Adrenal gland (tissue), 12 donors: ENCODE data around the gene PPP2R5B. TPM values are rescaled to one million over a fixed set of nuclear protein-coding genes. Genes with fewer than 3 reads are reported as not detected.
"Not testable (repeated sequence)": the region's sequence is repeated elsewhere in the genome, so short reads cannot be mapped to it uniquely, and the experiment has no call there.

ENCODE experiments used
- DNase-seq, 7 donors: peaks; one replicate each; pipeline ENCODE4 v3.0.0-alpha.2; 2019 to 2020
- H3K27ac ChIP-seq, 5 donors: fragments of 200-600 bp; sonication (generic) in 4 of 5; 1 replicate in 3 of 5; 2 replicates in 2 of 5; pipeline versions ENCODE4 v1.5.1 to v1.8.0; 2016 to 2020; ENCODE audit warnings: mild to moderate bottlenecking in 1 of 5
- H3K27me3 ChIP-seq: fragments of 200-600 bp; 2 replicates; pipeline ENCODE4 v1.8.0; 2021
- H3K36me3 ChIP-seq, 2 donors: fragments of 200-600 bp; replicated peaks in 1 of 2; 1 replicate in 1 of 2; 2 replicates in 1 of 2; pipeline versions ENCODE4 v1.5.1 to v1.8.0; 2018 to 2022
- H3K4me1 ChIP-seq, 2 donors: fragments of 200-600 bp; replicated peaks in 1 of 2; 1 replicate in 1 of 2; 2 replicates in 1 of 2; pipeline versions ENCODE4 v1.5.1 to v1.8.0; 2018 to 2021
- H3K4me3 ChIP-seq, 4 donors: fragments of 200-600 bp; sonication (generic) in 3 of 4; one replicate each; pipeline ENCODE4 v1.5.1; 2016 to 2018
- H3K9me3 ChIP-seq, 3 donors: fragments of 200-600 bp; sonication (generic) in 1 of 3; replicated peaks in 1 of 3; 1 replicate in 2 of 3; 2 replicates in 1 of 3; pipeline versions ENCODE4 v1.5.1 to v1.8.0; 2016 to 2021
- CTCF ChIP-seq, 6 experiments: fragments of 450-650 bp in 4 of 6; fragments of 200-600 bp in 2 of 6; sonication (generic) in 1 of 6; IDR thresholded peaks; 1 replicate in 5 of 6; 2 replicates in 1 of 6; pipeline versions ENCODE4 v1.5.1 to v1.8.0; 2016 to 2021; ENCODE audit warnings: antibody characterized with exemption in 6 of 6, mild to moderate bottlenecking in 2 of 6, moderate library complexity in 1 of 6
- POLR2A ChIP-seq, 2 donors: fragments of 450-650 bp; IDR thresholded peaks; one replicate each; pipeline ENCODE4 v1.6.1; 2017; ENCODE audit warnings: antibody characterized with exemption in 2 of 2, mild to moderate bottlenecking in 2 of 2, moderate library complexity in 1 of 2
- WGBS, 4 donors: extraction: QIAGEN DNeasy Blood & Tissue Kit in 2 of 4; methylation state at CpG; one replicate each; pipeline versions ENCODE4 v1.1.5 to v1.1.7; 2013 to 2017; 5-methylcytosine and 5-hydroxymethylcytosine counted together
- intact Hi-C, 2 donors: fragments of 100-400 bp; cut with DNase I; formaldehyde crosslinking; loops; one replicate each; pipeline versions ENCODE4 v1.14.1 to v1.15.0; 2022 to 2023
- microRNA counts, 2 donors: library from miRNA; unstranded; fragments of <30 nt; microRNA quantifications; one replicate each; lab custom pipeline; 2016
- microRNA-seq, 3 donors: library from miRNA; unstranded; fragments of <30 nt; microRNA quantifications; one replicate each; pipeline ENCODE4, GENCODE V29; 2017 to 2020
- polyA plus RNA-seq, 3 donors: library from polyadenylated mRNA; stranded (reverse); fragments of 200-250 nt in 2 of 3; fragments of 350-450 nt in 1 of 3; fragmentation: Illumina TruSeq in 1 of 3; extraction: RNeasy Lipid Tissue Mini Kit (QIAGEN cat#74804) in 1 of 3; gene quantifications; one replicate each; pipeline ENCODE4 v1.2.3, GENCODE V29; 2013 to 2014
- small RNA-seq, 2 donors: library from RNA; depleted of rRNA; stranded (forward); fragments of <200 nt; gene quantifications; one replicate each; pipeline ENCODE3, GENCODE V24; 2016
- total RNA-seq, 9 donors: library from RNA; depleted of rRNA in 4 of 9; stranded (reverse); fragments of >200 nt in 4 of 9; fragments of 120-200 nt in 1 of 9; fragmentation: NEBNext Ultra II Directional in 1 of 9; extraction: Animal tissue kit (Norgen Biotek cat#: 25700) in 1 of 9; gene quantifications; one replicate each; pipeline versions ENCODE4 v1.1.0 to v1.2.4, GENCODE V29; 2013 to 2023
- donor health status: healthy with polysubstance abuse.
- donor health status: Bipolar disorder and iron deficiency.
- donor health status: DM: yes; HTN: yes; CAD: no.
- donor health status: DM: no; HTN: no; CAD: no.
- donor health status: DM: no; HTN: no; CAD: no.
- donor health status: DM: yes; HTN: yes; CAD: no.

PPP2R5B gene
- total and polyA plus RNA-seq, 12 donors, result 7.8 to 51.3 (median 21.2) TPM

- H3K9me3 ChIP-seq, result no peaks in the 10 kb centered on the region
- H3K4me3 ChIP-seq, result no peak overlapping the region
- 64 to 83% (median 83%) methylated on average over 2 of the region's 2 CpGs; no CpG with 5 or more reads in 1 of the 4 donors for WGBS, 4 donors
- no peak overlapping the region for H3K27ac ChIP-seq
- no peaks in the 10 kb centered on the region for H3K36me3 ChIP-seq
- intact Hi-C loops, result no loop called here
- TF ChIP-seq CTCF (IDR thresholded peaks at IDR 0.05) (no peak), POLR2A (IDR thresholded peaks at IDR 0.05) (no peak)
- DNase-seq, result no peak
- H3K4me1 ChIP-seq, result peaks cover 0 to 7% of the 10 kb centered on the region in 2 donors
- H3K27me3 ChIP-seq, result no peaks in the 10 kb centered on the region
Observed at GRCh38 chr11:64976651-64977050, 52.2 kb downstream of the PPP2R5B start.

DNA sequence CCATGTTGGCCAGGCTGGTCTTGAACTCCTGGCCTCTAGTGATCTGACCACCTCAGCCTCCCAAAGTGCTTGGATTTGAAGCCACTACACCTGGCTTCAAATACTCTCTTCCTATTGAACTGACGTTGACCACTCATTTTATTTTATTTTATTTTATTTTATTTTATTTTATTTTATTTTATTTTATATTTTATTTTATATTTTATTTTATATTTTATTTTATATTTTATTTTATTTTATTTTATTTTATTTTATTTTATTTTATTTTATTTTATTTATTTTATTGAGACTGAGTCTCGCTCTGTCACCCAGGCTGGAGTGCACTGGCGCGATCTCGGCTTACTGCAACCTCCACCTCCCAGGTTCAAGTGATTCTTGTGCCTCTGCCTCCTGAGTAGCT, 58.9 kb downstream of the PPP2R5B start:
- intact Hi-C loops, H3K9me3 ChIP-seq, DNase-seq, H3K27ac ChIP-seq, H3K4me1 ChIP-seq, H3K27me3 ChIP-seq, H3K36me3 ChIP-seq, H3K4me3 ChIP-seq: not testable (repeated sequence)
- WGBS, 4 donors, result 70 to 87% (median 80%) methylated on average over 5 of the region's 5 CpGs

MicroRNAs within 50 kb of the gene (microRNA counts, 767-probe panel; counts per million panel counts)
- microRNA hsa-miR-192-5p (lab: Ali Mortazavi, UCI), result 0 to 2,316 counts per million in 2 donors

Small RNAs within 50 kb of the gene (microRNA-seq; reads per million reads assigned to microRNA genes)
- gene MIR6749 (0 to 0.45 (median 0.38) reads per million in 3 donors), gene MIR6750 (0 to 0.57 (median 0.45) reads per million in 3 donors)

Small RNAs within 50 kb of the gene (small RNA-seq; reads per million reads assigned to genes)
- gene MIR6749, result 0 reads per million in 2 donors
- 0 reads per million in 2 donors for gene MIR6750

Other genes starting within 250 kb of the PPP2R5B start
- 10 to 100 TPM in 3 of 9 donors, 1 to 10 TPM in 6; 1.7 to 17.1 (median 4.4) TPM for gene NRXN2, start 201.5 kb upstream of the PPP2R5B start, total RNA-seq
- 10 to 100 TPM in 1 of 3 donors, 1 to 10 TPM in 2; 3.3 to 13.6 (median 6.2) TPM for gene NRXN2, start 201.5 kb upstream of the PPP2R5B start, polyA plus RNA-seq
- 10 to 100 TPM in 5 of 9 donors, 1 to 10 TPM in 4; 3.6 to 23.9 (median 11.1) TPM for gene RASGRP2, start 180.5 kb upstream of the PPP2R5B start, total RNA-seq
- 10 to 100 TPM in 2 of 3 donors, 1 to 10 TPM in 1; 5.4 to 81.9 (median 35.0) TPM for gene RASGRP2, start 180.5 kb upstream of the PPP2R5B start, polyA plus RNA-seq
- gene PYGM, start 164.7 kb upstream of the PPP2R5B start, total RNA-seq, result 10 to 100 TPM in 1 of 9 donors, 1 to 10 TPM in 8; 1.4 to 10.1 (median 3.4) TPM
- 1 to 10 TPM; 2.4 to 5.1 (median 4.8) TPM for gene PYGM, start 164.7 kb upstream of the PPP2R5B start, polyA plus RNA-seq
- 100 to 1,000 TPM in 8 of 9 donors, 10 to 100 TPM in 1; 76.2 to 395 (median 229) TPM for gene SF1, start 146.1 kb upstream of the PPP2R5B start, total RNA-seq
- 100 to 1,000 TPM; 150 to 197 (median 178) TPM for gene SF1, start 146.1 kb upstream of the PPP2R5B start, polyA plus RNA-seq
- 10 to 100 TPM; 12.9 to 34.8 (median 18.7) TPM for gene MAP4K2, start 121.5 kb upstream of the PPP2R5B start, total RNA-seq
- 10 to 100 TPM in 2 of 3 donors, 1 to 10 TPM in 1; 6.4 to 57.7 (median 27.7) TPM for gene MAP4K2, start 121.5 kb upstream of the PPP2R5B start, polyA plus RNA-seq
- 10 to 100 TPM; 15.3 to 50.6 (median 28.4) TPM for gene MEN1, start 114.1 kb upstream of the PPP2R5B start, total RNA-seq
- gene MEN1, start 114.1 kb upstream of the PPP2R5B start, polyA plus RNA-seq, result 10 to 100 TPM; 21.4 to 32.8 (median 29.1) TPM
- gene CDC42BPG, start 80.0 kb upstream of the PPP2R5B start, total RNA-seq, result 10 to 100 TPM in 2 of 9 donors, 1 to 10 TPM in 7; 3.1 to 12.9 (median 9.1) TPM
- 1 to 10 TPM; 3.3 to 7.4 (median 4.9) TPM for gene CDC42BPG, start 80.0 kb upstream of the PPP2R5B start, polyA plus RNA-seq
- 100 to 1,000 TPM in 1 of 9 donors, 10 to 100 TPM in 8; 38.5 to 107 (median 55.8) TPM for gene EHD1, start 46.1 kb upstream of the PPP2R5B start, total RNA-seq
- gene EHD1, start 46.1 kb upstream of the PPP2R5B start, polyA plus RNA-seq, result 10 to 100 TPM; 14.3 to 50.4 (median 20.0) TPM
- gene ATG2A, start 7.5 kb upstream of the PPP2R5B start, total RNA-seq, result 10 to 100 TPM in 8 of 9 donors, 1 to 10 TPM in 1; 7.6 to 43.5 (median 33.8) TPM
- gene ATG2A, start 7.5 kb upstream of the PPP2R5B start, polyA plus RNA-seq, result 10 to 100 TPM in 2 of 3 donors, 1 to 10 TPM in 1; 3.6 to 43.3 (median 32.4) TPM
- not detected for gene GPHA2, start 11.2 kb downstream of the PPP2R5B start, total RNA-seq
- gene GPHA2, start 11.2 kb downstream of the PPP2R5B start, polyA plus RNA-seq, result under 1 TPM in 1 of 3 donors, not detected in 2; 0.67 TPM
- gene MAJIN, start 47.4 kb downstream of the PPP2R5B start, total RNA-seq, result not detected
- under 1 TPM in 2 of 3 donors, not detected in 1; 0.24 to 0.29 TPM for gene MAJIN, start 47.4 kb downstream of the PPP2R5B start, polyA plus RNA-seq
- gene BATF2, start 72.3 kb downstream of the PPP2R5B start, total RNA-seq, result 10 to 100 TPM in 2 of 9 donors, 1 to 10 TPM in 6, under 1 TPM in 1; 0.67 to 34.5 (median 6.4) TPM
- gene BATF2, start 72.3 kb downstream of the PPP2R5B start, polyA plus RNA-seq, result 1 to 10 TPM; 3.3 to 8.5 (median 3.7) TPM
- 100 to 1,000 TPM in 6 of 9 donors, 10 to 100 TPM in 3; 81.0 to 231 (median 109) TPM for gene ARL2, start 89.5 kb downstream of the PPP2R5B start, total RNA-seq
- 100 to 1,000 TPM in 2 of 3 donors, 10 to 100 TPM in 1; 66.5 to 151 (median 128) TPM for gene ARL2, start 89.5 kb downstream of the PPP2R5B start, polyA plus RNA-seq
- 10 to 100 TPM; 21.0 to 35.9 (median 23.4) TPM for gene SNX15, start 102.8 kb downstream of the PPP2R5B start, total RNA-seq
- gene SNX15, start 102.8 kb downstream of the PPP2R5B start, polyA plus RNA-seq, result 10 to 100 TPM; 16.4 to 22.0 (median 18.7) TPM
- 10 to 100 TPM in 7 of 9 donors, 1 to 10 TPM in 2; 7.4 to 23.6 (median 15.4) TPM for gene SAC3D1, start 116.5 kb downstream of the PPP2R5B start, total RNA-seq
- gene SAC3D1, start 116.5 kb downstream of the PPP2R5B start, polyA plus RNA-seq, result 10 to 100 TPM in 1 of 3 donors, 1 to 10 TPM in 2; 4.4 to 10.1 (median 7.5) TPM
- 10 to 100 TPM in 2 of 9 donors, 1 to 10 TPM in 7; 1.3 to 15.7 (median 4.9) TPM for gene NAALADL1, start 133.9 kb downstream of the PPP2R5B start, total RNA-seq
- gene NAALADL1, start 133.9 kb downstream of the PPP2R5B start, polyA plus RNA-seq, result 10 to 100 TPM in 1 of 3 donors, 1 to 10 TPM in 2; 2.5 to 11.0 (median 8.7) TPM
- gene CDCA5, start 159.4 kb downstream of the PPP2R5B start, total RNA-seq, result 1 to 10 TPM in 7 of 9 donors, under 1 TPM in 2; 0.35 to 10.0 (median 1.4) TPM
- 1 to 10 TPM in 1 of 3 donors, under 1 TPM in 2; 0.40 to 1.6 (median 0.88) TPM for gene CDCA5, start 159.4 kb downstream of the PPP2R5B start, polyA plus RNA-seq
- gene ZFPL1, start 159.5 kb downstream of the PPP2R5B start, total RNA-seq, result 10 to 100 TPM; 33.7 to 59.6 (median 39.4) TPM
- gene ZFPL1, start 159.5 kb downstream of the PPP2R5B start, polyA plus RNA-seq, result 10 to 100 TPM; 34.7 to 90.3 (median 71.3) TPM
- 100 to 1,000 TPM in 7 of 9 donors, 10 to 100 TPM in 2; 72.1 to 269 (median 154) TPM for gene VPS51, start 171.5 kb downstream of the PPP2R5B start, total RNA-seq
- gene VPS51, start 171.5 kb downstream of the PPP2R5B start, polyA plus RNA-seq, result 100 to 1,000 TPM in 2 of 3 donors, 10 to 100 TPM in 1; 28.0 to 151 (median 140) TPM
- 1,000 to 10,000 TPM in 2 of 9 donors, 100 to 1,000 TPM in 7; 278 to 1,807 (median 711) TPM for gene TM7SF2, start 187.2 kb downstream of the PPP2R5B start, total RNA-seq
- 100 to 1,000 TPM; 259 to 849 (median 589) TPM for gene TM7SF2, start 187.2 kb downstream of the PPP2R5B start, polyA plus RNA-seq
- 10 to 100 TPM in 8 of 9 donors, 1 to 10 TPM in 1; 7.8 to 30.0 (median 20.3) TPM for gene ZNHIT2, start 193.0 kb downstream of the PPP2R5B start, total RNA-seq
- gene ZNHIT2, start 193.0 kb downstream of the PPP2R5B start, polyA plus RNA-seq, result 10 to 100 TPM in 2 of 3 donors, under 1 TPM in 1; 0.48 to 39.8 (median 32.1) TPM
- gene FAU, start 197.4 kb downstream of the PPP2R5B start, total RNA-seq, result 1,000 to 10,000 TPM in 5 of 9 donors, 100 to 1,000 TPM in 4; 361 to 1,303 (median 1,029) TPM
- gene FAU, start 197.4 kb downstream of the PPP2R5B start, polyA plus RNA-seq, result 1,000 to 10,000 TPM in 2 of 3 donors, 100 to 1,000 TPM in 1; 656 to 2,488 (median 2,066) TPM
- gene MRPL49, start 197.6 kb downstream of the PPP2R5B start, total RNA-seq, result 100 to 1,000 TPM; 113 to 180 (median 139) TPM
- 100 to 1,000 TPM in 1 of 3 donors, 10 to 100 TPM in 2; 32.7 to 122 (median 33.9) TPM for gene MRPL49, start 197.6 kb downstream of the PPP2R5B start, polyA plus RNA-seq
- gene SYVN1, start 209.8 kb downstream of the PPP2R5B start, total RNA-seq, result 100 to 1,000 TPM in 1 of 9 donors, 10 to 100 TPM in 7, 1 to 10 TPM in 1; 9.7 to 119 (median 61.4) TPM
- 100 to 1,000 TPM in 1 of 3 donors, 10 to 100 TPM in 2; 46.0 to 124 (median 58.5) TPM for gene SYVN1, start 209.8 kb downstream of the PPP2R5B start, polyA plus RNA-seq
- gene SPDYC, start 245.5 kb downstream of the PPP2R5B start, total RNA-seq, result not detected
- gene SPDYC, start 245.5 kb downstream of the PPP2R5B start, polyA plus RNA-seq, result under 1 TPM in 1 of 3 donors, not detected in 2; 0.10 TPM